GM12878 (cell line): ENCODE results near the gene ANKRD44.

Experiments
- BACH1 ChIP-seq: fragments of 450-650 bp; IDR thresholded peaks from 2 replicates; pipeline ENCODE4 v1.6.1; 2017; ENCODE audit warnings: mild to moderate bottlenecking, borderline replicate concordance
- CBX5 ChIP-seq: sonication (generic); IDR thresholded peaks from 2 replicates; pipeline ENCODE4 v1.6.1; 2016; ENCODE audit warnings: low read depth, moderate library complexity, mild to moderate bottlenecking, inconsistent platforms
- KDM1A ChIP-seq: fragments of 200-600 bp; sonication (generic); IDR thresholded peaks from 2 replicates; pipeline ENCODE4 v1.6.1; 2016; ENCODE audit warnings: borderline replicate concordance
- NFIC ChIP-seq: IDR thresholded peaks from 2 replicates; pipeline ENCODE4 v1.6.1; 2012; ENCODE audit warnings: low read depth, mild to moderate bottlenecking, inconsistent platforms, low read length, moderate library complexity
- RAD21 ChIP-seq: IDR thresholded peaks from 2 replicates; pipeline ENCODE4 v1.6.1; 2011; ENCODE audit warnings: mild to moderate bottlenecking, low read depth, low read length, moderate library complexity; ENCODE audit not compliant: insufficient read depth
- RBBP5 ChIP-seq: fragments of 200-600 bp; sonication (generic); conservative IDR thresholded peaks from 2 replicates; pipeline ENCODE4 v1.6.1; 2016
- RFX5 ChIP-seq: IDR thresholded peaks from 2 replicates; pipeline ENCODE4 v1.6.1; 2011; ENCODE audit warnings: low read depth, low read length, improper control_type of control experiment
- SP1 ChIP-seq: IDR thresholded peaks from one replicate; pipeline ENCODE4 v1.6.1; 2011; ENCODE audit warnings: low read depth, low read length
- SUZ12 ChIP-seq: fragments of 200-600 bp; sonication (generic); IDR thresholded peaks from one replicate; pipeline ENCODE4 v1.6.1; 2018; ENCODE audit warnings: antibody characterized with exemption, mild to moderate bottlenecking; ENCODE audit not compliant: unreplicated experiment
- TAF1 ChIP-seq: IDR thresholded peaks from 2 replicates; pipeline ENCODE4 v1.6.1; 2011; ENCODE audit warnings: mild to moderate bottlenecking, low read depth, low read length, borderline replicate concordance
- TF ChIP-seq, protein P1 (sequence below), 3 experiments: IDR thresholded peaks in 2 of 3; conservative IDR thresholded peaks in 1 of 3; 2 replicates each; pipeline ENCODE4 v1.5.1; 2011; ENCODE audit warnings: low read depth in 3 of 3, low read length in 3 of 3, mild to moderate bottlenecking in 3 of 3, control low read depth in 2 of 3, moderate library complexity in 2 of 3, inconsistent platforms in 1 of 3, mixed read lengths in 1 of 3; ENCODE audit not compliant: control insufficient read depth in 2 of 3, insufficient read depth in 1 of 3; ENCODE audit errors: extremely low read depth in 1 of 3
- TF ChIP-seq, protein P2 (sequence below): fragments of 150-350 bp; IDR thresholded peaks from 2 replicates; pipeline ENCODE4 v1.6.1; 2014; ENCODE audit warnings: mild to moderate bottlenecking, low read depth, low read length

DNA sequence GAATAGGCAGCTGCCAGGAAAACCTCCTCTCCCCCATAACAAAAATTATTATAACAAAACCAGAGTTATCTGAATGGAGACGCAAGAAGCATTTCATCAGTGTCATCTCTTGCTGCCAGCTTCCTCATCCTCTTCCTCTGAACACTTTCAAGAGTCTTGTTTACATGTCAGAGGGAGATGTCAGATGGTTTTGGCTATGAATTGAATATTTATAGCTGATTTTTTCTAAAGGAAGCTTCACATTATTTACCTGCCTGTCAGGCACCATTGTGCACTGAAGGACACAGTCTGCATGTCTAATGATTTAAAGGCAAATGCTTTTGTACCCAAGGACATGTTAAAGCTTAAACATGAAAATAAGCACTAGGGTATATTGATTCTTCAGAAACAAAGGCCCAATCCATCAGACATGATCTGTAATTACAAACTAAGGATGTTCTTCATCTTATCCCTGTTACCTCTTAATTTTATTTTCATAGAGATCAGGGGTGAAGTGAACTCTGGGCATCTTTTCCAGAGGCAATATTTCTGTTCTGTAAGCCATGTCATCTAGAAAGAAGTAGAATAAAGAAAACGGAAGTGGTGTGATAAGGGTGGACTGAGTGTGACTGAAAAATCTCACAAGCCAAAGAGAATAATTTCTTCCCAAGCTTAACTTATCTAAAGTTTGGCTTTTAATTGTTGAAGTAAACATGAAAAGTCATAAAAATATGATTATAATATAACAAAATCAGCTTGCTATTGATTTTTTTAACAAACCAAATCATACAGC lies 168.7 kb downstream of the ANKRD44 start:
- TF ChIP-seq, protein P1, sequence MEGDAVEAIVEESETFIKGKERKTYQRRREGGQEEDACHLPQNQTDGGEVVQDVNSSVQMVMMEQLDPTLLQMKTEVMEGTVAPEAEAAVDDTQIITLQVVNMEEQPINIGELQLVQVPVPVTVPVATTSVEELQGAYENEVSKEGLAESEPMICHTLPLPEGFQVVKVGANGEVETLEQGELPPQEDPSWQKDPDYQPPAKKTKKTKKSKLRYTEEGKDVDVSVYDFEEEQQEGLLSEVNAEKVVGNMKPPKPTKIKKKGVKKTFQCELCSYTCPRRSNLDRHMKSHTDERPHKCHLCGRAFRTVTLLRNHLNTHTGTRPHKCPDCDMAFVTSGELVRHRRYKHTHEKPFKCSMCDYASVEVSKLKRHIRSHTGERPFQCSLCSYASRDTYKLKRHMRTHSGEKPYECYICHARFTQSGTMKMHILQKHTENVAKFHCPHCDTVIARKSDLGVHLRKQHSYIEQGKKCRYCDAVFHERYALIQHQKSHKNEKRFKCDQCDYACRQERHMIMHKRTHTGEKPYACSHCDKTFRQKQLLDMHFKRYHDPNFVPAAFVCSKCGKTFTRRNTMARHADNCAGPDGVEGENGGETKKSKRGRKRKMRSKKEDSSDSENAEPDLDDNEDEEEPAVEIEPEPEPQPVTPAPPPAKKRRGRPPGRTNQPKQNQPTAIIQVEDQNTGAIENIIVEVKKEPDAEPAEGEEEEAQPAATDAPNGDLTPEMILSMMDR (IDR thresholded peaks at IDR 0.05 in 2 of 3, conservative IDR thresholded peaks at IDR 0.05 in 1 of 3; ENCODE audit: control insufficient read depth in 2 of 3, extremely low read depth in 1 of 3, insufficient read depth in 1 of 3, low read depth in 3 of 3, low read length in 3 of 3): no peak
- TF ChIP-seq RFX5 (no peak), NFIC (no peak), CBX5 (no peak), RBBP5 (no peak), BACH1 (no peak), RAD21 (no peak), SUZ12 (no peak), TAF1 (no peak), SP1 (no peak), KDM1A (no peak)
- TF ChIP-seq, protein P2, sequence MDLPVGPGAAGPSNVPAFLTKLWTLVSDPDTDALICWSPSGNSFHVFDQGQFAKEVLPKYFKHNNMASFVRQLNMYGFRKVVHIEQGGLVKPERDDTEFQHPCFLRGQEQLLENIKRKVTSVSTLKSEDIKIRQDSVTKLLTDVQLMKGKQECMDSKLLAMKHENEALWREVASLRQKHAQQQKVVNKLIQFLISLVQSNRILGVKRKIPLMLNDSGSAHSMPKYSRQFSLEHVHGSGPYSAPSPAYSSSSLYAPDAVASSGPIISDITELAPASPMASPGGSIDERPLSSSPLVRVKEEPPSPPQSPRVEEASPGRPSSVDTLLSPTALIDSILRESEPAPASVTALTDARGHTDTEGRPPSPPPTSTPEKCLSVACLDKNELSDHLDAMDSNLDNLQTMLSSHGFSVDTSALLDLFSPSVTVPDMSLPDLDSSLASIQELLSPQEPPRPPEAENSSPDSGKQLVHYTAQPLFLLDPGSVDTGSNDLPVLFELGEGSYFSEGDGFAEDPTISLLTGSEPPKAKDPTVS: no peak
